GM18511 (cell line): ENCODE measurements around the gene RAPH1.
"Not testable (repeated sequence)": the region's sequence is repeated elsewhere in the genome, so short reads cannot be mapped to it uniquely, and the experiment has no call there.

Experiments used
- ATAC-seq: cut with Tn5 transposase; IDR thresholded peaks from one replicate; pipeline ENCODE4 v1.9.1; 2021; ENCODE audit warnings: mild to moderate bottlenecking, moderate library complexity; ENCODE audit not compliant: unreplicated experiment

Gene RAPH1

GRCh38 chr2:203438528-203438927 lies 96.6 kb downstream of the RAPH1 start:
- ATAC-seq: no peak

- ATAC-seq: no peak
Observed at GRCh38 chr2:203437511-203437910, 97.6 kb downstream of the RAPH1 start.

GRCh38 chr2:203436496-203436895 lies 98.6 kb downstream of the RAPH1 start:
- no peak for ATAC-seq

DNA sequence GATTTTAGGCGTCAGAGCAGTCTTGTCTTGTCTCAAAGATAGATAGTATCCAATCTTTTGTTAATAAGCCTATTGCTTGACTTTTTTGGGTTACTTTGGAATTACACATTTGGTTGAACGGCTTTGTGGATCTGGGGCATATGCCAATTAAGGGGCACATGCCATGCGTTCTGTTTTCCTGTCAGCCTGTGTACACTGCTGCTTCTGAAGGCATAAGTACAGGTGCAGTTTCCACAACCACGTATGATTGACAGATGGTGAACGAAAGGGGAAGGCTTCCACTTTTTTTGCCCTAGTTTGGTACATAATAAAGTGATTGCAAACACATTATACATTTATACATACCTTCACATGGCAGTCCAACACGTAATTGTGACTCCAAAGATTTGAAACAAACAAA lies 102.3 kb downstream of the RAPH1 start:
- no peak for ATAC-seq

DNA sequence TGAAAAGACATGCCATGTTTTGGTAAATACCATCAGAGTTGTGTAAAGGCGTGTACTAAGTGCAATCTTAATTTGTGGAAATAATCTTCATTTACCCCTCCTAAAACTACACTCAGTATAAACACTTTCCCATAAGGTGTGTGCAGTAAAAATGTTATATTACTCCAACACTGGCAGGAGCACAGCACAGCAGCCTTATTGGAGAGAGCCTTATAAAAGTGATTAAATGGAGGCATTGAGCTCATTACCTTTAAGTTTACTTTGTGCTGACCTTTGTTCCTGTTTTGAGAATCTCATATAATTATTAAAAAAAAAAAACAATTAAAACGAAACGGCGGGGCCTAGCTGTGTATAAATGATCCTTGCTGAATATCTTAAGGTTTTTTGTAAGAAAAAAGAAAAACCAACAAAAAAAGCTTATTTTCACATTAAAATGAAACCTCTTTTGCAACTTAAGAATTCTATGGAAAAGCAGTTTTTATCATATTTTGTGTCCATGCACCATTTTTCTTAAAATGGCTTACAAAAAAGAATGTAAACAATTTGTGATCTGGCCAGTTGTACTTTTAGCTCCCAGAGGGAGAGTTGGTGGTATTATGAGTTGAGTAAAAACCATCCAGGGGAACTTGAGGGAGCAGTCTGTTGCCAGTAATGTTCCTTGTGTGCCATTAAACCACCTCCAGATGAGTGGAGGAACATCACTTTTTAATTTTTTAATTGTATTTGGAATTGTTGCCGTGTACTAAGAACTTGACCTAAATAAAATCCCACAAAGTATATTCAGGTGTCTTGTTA lies 103.5 kb downstream of the RAPH1 start:
- no peak for ATAC-seq

DNA sequence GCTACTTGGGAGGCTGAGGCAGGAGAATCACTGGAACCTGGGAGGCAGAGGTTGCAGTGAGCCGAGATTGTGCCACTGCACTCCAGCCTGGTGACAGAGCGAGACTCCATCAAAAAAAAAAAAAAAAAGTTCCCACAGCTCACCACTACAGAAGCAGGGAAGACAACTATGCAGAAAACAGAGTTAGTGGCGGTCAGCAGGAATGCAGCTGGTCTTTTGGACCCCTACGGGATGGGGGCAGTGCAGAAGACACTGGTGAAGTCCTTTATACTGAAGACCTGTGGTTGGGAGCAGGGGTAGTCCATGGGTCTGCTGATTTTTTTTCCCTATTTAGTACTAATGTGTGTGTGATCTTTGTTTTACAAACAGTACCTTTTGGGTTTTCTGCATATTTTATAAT lies 105.5 kb downstream of the RAPH1 start:
- ATAC-seq: not testable (repeated sequence)

DNA sequence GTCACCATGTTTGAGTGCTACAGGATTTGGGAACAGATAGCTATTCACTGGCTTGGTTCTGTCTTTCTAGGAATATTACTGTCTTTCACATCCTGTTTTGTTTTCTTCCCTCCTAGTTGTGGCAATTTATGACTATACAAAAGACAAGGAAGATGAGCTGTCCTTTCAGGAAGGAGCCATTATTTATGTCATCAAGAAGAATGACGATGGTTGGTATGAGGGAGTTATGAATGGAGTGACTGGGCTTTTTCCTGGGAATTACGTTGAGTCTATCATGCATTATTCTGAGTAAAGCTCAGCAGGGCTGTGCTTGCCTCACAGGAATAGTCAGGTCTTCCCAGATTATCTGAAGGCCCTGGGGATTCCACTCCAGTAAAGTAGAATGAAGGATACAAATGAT lies 108.0 kb downstream of the RAPH1 start:
- no peak for ATAC-seq

DNA sequence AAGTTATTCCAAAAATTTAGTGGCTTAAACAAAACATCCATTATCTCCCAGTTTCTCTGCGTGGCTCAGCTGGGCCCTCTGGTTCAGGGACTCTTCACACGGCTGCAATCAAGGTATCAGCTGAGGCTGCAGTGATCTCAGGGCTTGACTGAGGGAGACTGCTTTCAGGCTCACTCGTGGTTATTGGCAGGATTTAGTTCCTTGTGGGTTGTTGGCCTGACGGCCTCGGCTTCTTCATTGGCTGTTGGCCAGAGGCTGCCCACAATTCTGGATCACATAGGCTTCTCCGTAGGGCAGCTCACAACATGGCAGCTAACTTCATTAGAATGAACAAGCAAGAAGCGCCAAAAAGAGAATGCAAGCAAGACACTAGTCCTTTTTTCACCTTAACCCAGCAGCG lies 116.8 kb downstream of the RAPH1 start:
- ATAC-seq: no peak

DNA sequence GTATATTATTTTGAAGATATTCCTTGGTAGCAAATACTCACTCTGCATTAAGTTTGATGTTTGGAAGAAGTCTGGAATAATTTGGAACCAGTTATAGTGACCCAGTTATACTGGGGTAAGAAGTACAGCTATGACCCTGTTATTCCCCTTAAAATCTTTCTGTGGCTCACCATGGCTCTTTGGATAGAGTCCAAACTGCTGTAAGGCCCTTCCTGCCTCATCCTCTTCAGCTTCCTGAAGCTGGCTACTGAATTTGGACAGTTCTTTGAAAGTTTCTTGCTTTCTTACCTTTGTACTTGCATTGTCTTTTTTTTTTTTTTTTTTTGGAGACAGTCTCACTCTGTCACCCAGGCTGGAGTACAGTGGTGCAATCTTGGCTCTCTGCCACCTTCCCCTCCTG lies 121.3 kb downstream of the RAPH1 start:
- ATAC-seq: no peak

GRCh38 chr2:203412546-203413331 lies 122.4 kb downstream of the RAPH1 start:
- no peak for ATAC-seq

DNA sequence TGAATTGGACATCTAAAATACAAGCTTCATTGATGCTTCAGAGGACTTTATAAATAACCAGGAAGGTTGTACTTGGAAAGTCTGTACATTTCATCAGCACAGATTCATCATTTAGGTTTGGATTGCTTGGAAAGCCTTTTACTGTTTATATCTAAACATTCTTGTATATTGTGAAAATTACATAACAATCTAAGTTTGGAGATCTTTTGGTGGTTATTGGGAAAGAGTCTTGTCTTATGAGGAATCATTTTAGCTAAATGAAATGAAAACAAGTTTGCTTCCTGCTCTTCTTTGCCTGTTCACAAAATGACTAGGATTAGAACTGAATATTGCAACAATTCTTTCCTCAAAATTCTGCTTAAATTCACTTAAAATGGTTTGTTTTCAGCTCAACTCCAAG lies 127.6 kb downstream of the RAPH1 start:
- no peak for ATAC-seq

- no peak for ATAC-seq
Observed at GRCh38 chr2:203404996-203405395, 130.1 kb downstream of the RAPH1 start.

DNA sequence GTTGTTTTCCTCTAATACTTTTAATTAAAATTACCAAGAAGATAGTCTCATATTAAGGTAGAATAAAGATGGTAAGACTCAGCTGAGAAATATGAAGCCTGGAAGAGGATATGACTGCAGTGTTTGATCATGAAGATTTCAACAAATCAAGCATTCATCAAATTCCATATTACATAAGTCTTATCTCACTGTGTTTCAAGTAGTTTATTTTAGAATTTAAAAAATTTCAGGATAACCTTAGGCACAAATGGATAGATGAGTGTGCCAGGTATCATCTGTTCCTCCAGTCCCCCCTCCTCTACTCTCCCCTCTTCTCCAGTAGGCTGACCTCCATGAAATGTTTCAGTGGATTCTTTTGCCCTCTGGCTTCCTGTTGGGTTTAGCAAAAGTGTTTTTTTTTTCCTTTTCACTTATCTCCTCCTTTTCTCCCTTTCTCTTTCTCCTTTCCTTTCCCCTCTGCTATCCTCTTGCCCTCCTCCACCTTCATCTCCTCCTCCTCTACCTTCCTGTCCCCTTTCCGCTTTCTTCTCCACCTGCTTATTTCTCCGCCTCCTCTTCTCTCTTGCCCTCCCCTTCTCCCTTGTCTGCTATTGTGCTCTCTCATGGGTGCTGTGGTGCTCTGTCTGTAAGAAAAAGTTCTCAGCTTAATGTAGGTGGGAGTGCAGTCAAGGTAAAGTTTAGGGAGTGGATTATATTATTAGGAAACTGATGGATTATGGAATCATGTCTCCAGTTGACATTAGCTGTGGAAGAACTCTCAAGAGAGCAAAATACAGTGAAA lies 134.1 kb downstream of the RAPH1 start:
- no peak for ATAC-seq

DNA sequence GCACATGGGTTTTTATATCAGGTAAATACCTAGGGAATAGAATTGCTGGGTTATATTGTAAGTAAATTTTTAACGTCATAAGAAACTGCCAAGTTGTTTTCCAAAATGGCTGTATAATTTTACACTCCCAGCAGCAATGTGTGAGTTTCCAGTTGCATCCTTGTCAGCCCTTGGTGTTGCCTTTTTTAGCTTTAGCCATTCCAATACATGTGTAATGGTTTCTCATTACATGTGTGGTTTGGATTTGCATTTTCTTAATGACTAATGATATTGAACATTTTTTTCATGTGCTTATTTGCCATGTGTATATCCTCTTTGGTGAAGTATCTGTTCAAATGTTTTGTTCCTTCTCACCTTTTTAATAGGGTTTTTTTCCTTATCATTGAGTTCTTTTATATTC lies 136.1 kb downstream of the RAPH1 start:
- no peak for ATAC-seq

DNA sequence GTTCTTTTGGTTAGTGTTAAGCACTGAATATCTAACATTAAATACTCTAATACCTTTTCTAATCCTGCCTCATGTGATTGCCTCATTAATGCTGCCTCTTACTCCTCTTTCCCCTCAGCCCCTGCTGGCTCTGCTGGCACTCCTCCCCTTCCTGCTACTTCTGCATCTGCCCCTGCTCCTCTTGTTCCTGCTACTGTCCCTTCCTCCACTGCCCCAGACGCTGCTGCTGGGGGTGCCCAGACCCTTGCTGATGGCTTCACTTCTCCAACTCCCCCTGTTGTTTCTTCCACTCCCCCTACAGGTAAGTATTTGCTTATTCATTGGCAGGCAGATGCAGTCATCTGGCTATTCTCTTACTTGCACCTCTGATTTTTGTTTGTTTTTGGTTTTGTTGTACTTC lies 138.4 kb downstream of the RAPH1 start:
- ATAC-seq: no peak

DNA sequence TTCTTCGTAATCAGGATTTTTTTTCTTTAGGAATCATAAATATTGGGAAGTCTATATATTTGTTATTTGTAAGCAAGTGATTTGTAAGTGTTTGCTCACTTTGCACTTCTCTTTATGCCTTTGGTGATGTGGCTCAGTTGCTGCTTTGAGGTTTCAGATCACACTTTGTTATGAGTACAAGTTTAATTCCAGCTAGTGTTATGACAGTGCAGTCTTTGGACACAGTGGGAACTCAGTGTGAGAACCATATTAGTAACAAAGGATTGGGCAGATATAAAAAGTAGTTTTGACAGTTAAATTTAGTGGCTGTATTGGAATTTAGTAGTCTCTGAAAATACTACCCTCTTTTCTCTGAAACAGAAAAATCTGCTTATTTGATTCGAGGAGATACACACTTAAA lies 139.2 kb downstream of the RAPH1 start:
- no peak for ATAC-seq

- ATAC-seq: no peak
Observed at GRCh38 chr2:203394519-203395227, 140.4 kb downstream of the RAPH1 start.

DNA sequence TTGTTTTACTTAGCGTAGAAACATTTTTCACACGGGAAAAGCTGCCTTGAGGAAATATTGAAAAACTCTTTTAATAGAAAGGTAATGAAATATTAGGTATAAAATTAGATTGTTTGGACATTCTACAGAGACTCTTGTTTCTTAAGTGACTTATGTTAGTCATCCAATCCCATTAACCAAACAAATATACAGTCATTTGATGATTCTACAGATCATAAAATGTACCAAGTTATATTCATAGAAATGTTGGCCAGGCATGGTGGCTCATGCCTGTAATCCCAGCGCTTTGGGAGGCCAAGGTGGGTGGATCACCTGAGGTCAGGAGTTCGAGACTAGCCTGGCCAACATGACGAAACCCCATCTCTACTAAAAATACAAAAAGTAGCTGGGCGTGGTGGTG lies 146.9 kb downstream of the RAPH1 start:
- ATAC-seq: not testable (repeated sequence)

- ATAC-seq: no peak
Observed at GRCh38 chr2:203383038-203383437, 152.1 kb downstream of the RAPH1 start.

GRCh38 chr2:203379156-203379555 lies 155.9 kb downstream of the RAPH1 start:
- no peak for ATAC-seq

- no peak for ATAC-seq
Observed at GRCh38 chr2:203376173-203376572, 158.9 kb downstream of the RAPH1 start.
